MM.1S (cell line): ENCODE measurements around the gene CHDH.

ENCODE experiments used
- CTCF ChIP-seq: fragments of 300-600 bp; sonication (generic); IDR thresholded peaks from 2 replicates; pipeline ENCODE4 v1.5.1; 2016; ENCODE audit warnings: antibody characterized with exemption, low read length, mixed read lengths
- EZH2 ChIP-seq: fragments of 300-600 bp; sonication (generic); optimal IDR thresholded peaks from 2 replicates; pipeline ENCODE3; 2017; ENCODE audit warnings: low read depth, mild to moderate bottlenecking, antibody characterized with exemption, low read length, mixed read lengths
- EZH2phosphoT487 ChIP-seq: fragments of 300-600 bp; sonication (generic); IDR thresholded peaks from 2 replicates; pipeline ENCODE4 v1.6.1; 2018; ENCODE audit warnings: antibody characterized with exemption, low read length

GRCh38 chr3:53774414-53774813 is 71.8 kb downstream of the CHDH start:
- TF ChIP-seq EZH2phosphoT487 (no peak), CTCF (no peak), EZH2 (no peak)
